RPMI8226 (cell line): ENCODE data around the gene ZCCHC9.

ENCODE experiments used
- DNase-seq: peaks from one replicate; pipeline ENCODE4 v3.0.0-alpha.2; 2015

Gene ZCCHC9

GRCh38 chr5:81360640-81361039, 59.3 kb downstream of the ZCCHC9 start:
- DNase-seq, result no peak

DNA sequence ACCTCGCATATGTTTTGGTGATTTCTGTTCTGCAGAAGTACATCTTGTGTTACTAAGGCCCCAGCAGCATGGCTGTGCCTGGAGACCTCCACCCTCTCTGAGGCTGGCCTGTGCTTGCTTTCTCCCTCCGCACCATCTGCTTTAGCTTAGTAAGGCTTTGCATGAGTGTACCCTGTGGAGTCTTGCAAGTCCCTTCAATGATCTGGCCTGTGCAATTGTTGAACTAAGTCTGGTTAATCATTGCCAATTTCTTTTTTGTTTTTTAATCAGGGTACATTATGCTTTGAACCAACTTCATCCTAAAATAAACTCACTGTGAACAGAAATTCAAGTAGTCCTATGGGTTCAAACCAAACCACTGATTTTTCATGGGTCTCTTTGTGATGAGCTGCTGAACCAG, 60.2 kb downstream of the ZCCHC9 start:
- DNase-seq, result no peak
